NCI-H69 (cell line): ENCODE results near the gene ATP6V1G3.
A peak's percentile ranks its signal among the peaks of the same experiment; 100 is the strongest.
"Not testable (repeated sequence)": the region's sequence is repeated elsewhere in the genome, so short reads cannot be mapped to it uniquely, and the experiment has no call there.

Source experiments
- DNase-seq: peaks from one replicate; lab custom pipeline; 2025; lab: John Stamatoyannopoulos, UW

The ATP6V1G3 gene

DNA sequence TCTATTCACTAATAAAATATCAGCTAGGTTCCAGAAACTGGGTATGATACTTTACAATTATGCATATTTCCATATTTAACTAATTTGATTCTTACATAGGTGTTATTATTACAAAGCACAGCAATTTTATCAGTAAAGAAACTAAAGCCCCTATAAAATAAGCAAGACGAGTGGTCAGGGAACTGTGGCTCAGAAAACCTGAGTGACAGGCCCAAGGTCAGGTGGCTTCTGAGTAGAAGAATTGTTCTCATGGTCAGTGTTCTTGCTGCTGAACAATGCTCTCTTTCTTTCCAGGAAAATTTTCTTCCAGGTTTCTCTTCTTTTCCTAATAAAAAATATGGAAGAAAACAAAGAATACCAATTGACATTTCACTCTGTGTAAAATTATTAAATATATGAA, 2.2 kb upstream of the ATP6V1G3 start:
- no peak for DNase-seq

DNA sequence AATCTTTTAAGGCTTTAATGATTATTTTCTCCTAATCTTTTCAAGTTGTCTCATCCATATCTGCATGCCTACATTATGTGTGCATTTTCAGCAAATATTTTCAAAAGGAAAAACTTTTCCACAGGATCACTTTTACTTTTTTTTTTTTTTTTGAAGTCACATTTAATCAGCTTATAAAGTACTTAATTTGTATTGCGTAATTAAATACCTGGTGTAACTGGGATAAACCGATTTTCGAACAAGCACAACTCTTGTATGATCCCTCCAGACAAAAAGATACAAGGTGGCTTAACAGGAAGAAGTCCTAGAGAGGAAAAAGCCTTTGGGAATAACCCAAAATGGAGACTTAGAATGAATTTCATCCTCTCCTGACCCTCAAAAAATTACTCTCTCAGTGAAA, 1.3 kb upstream of the ATP6V1G3 start:
- DNase-seq: no peak

GRCh38 chr1:198538579-198539364, 1.7 kb downstream of the ATP6V1G3 start:
- no peak for DNase-seq

- DNase-seq: peak; percentile 39
Observed at GRCh38 chr1:198535631-198536030, 4.8 kb downstream of the ATP6V1G3 start.

GRCh38 chr1:198534548-198535418, 5.7 kb downstream of the ATP6V1G3 start:
- peak; percentile 95 for DNase-seq

DNA sequence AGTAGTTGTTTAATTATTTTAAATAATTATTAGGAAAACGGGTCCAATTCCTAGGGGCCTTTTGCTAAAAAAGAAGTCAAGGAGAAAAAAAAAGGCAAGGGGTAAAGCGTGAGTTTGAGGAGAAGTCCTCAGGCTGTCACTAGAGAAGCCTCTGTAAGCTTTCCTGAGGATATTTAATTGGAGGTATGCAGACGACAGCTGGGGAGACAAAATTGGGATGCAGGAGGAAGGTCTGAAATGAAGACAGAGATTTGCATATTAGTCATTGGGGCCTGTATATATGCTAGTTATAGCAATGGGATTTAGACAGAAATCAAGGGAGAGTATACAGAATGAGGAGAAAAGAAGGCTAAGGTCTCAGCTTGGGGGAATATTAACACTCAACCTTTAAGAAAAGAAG, 8.6 kb downstream of the ATP6V1G3 start:
- peak; percentile 88 for DNase-seq

DNA sequence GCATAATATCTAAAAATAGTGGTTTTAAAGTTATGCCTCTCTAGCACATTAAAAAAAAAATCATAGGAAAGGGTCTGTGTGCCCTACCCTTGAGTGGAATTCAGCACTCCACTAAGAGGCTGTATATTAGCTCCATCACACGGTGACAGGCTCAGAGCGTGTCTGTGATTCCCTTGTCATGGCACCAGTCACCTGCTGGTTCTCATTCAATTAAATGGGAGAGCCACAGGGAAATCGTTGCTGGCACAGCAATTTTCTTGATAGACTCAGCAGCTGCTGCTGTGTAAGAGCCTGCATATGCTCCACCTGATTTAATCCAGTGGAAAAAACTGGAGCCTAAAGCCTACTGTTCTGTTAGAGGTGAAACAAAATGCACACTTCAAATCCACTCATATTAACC, 9.5 kb downstream of the ATP6V1G3 start:
- peak; percentile 99 for DNase-seq

DNA sequence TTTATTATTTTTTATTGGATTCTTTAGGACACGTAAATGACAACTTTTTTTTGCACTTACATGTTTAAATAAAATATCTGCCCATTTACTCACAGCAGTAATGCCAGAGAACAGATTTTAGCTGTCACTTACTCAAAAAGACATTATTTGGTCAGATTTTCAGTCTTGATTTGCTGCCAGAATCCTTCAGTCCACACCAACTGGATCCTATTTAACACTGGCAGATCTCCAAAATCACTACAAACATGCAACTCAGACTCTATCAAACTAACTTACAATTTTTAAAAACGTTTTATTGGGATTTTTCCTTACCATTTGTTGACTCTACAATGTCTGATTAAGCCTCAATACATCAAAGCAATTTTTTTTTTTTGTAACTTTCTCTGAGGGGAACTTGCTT, 11.1 kb downstream of the ATP6V1G3 start:
- DNase-seq: peak; percentile 85

DNA sequence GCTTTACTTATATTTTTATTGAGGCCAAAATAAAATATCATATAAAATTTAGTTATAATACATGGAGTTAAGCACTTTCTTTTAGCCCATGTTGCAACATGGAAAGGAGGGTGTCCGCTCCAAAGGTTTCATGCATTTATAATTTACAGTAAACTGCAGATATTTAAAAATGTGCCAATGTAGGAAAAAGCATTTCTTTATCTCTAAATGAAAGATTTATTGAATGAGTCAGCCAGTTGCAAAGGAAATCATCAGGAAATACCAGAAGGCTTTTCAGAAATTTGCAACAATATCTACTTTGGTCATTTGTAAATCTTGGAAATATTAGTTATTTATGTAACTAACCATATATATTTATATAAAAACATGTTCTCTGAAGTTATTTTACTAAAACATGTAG, 12.1 kb downstream of the ATP6V1G3 start:
- DNase-seq: no peak

- no peak for DNase-seq
Observed at GRCh38 chr1:198524556-198524955, 15.9 kb downstream of the ATP6V1G3 start.

- not testable (repeated sequence) for DNase-seq
Observed at GRCh38 chr1:198524127-198524526, 16.4 kb downstream of the ATP6V1G3 start.

- DNase-seq: peak; percentile 12
Observed at GRCh38 chr1:198523182-198523950, 17.1 kb downstream of the ATP6V1G3 start.

- peak; percentile 29 for DNase-seq
Observed at GRCh38 chr1:198520524-198521254, 19.8 kb downstream of the ATP6V1G3 start.

DNA sequence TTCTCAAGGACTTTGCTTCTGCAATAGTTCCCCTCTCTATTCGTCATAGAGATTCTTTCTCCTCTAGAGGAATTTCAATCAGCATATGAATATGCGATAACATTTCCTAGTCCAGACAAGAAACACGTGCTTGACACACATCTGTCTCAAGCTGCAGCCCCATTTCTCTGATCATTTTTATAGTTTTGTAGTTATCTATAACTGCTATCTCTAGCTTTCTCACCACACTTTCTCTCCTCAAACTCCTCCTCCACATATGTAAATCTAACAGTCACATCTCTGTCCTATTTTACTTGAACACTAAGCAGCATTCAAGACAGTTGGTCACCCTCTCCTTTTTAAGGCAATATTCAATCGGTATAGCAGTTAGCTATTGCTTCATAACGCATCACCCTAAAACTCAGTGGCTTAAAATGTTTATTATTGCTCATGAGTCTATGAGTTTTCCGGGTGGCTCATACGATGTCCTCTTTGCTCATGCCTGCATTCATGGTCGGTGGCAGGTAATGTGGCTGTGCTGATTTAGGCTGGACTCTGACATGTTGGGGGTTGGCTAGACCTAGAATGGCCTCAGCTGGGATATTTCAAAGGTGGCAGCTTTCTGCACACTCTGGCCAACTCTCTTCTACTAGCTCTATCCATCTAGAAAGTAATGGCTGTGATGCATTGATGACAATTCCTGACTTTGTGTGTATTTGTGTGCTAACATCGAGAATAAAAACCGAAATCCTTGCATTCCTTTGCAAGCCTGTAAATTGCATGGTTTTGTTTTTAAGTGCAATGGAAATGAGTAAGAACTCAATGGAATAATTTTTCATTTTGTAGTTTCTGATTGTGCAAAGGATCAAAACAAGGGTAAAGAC, 20.6 kb downstream of the ATP6V1G3 start:
- DNase-seq: no peak

GRCh38 chr1:198517623-198518199, 22.8 kb downstream of the ATP6V1G3 start:
- no peak for DNase-seq

- DNase-seq: no peak
Observed at GRCh38 chr1:198500096-198500495, 40.4 kb downstream of the ATP6V1G3 start.

DNA sequence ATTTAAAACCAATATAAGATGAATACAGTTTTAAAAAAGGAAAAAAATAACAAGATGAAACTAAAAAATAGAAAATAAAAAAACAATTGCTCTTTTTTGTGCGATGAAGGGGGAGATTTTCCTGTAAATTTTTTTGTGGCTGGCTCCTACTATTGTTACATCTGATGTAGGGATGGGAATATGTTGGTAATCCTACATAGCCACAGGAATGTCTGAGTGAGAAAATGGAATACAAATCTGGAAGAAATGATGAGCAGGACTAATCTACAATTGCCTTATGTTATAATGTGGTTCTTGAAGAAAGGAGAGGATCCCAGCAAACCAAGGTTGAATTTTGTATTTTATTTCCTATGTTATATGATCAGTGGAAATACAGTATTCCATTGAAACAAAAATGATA, 40.9 kb downstream of the ATP6V1G3 start:
- no peak for DNase-seq

- DNase-seq: no peak
Observed at GRCh38 chr1:198498881-198499280, 41.6 kb downstream of the ATP6V1G3 start.

DNA sequence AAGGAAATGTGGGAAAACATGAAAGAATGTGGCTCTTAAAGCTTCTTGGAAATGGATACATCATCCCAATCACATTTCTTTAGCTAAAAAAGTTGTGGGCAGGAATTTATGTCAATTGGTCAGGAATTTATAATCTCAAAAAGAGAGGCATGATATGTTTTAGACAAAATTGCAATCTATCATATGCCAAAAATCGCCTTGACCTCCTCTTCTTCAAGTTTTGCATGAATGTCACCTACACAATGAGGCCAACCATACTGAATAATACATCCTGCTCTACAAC, 42.4 kb downstream of the ATP6V1G3 start:
- no peak for DNase-seq

GRCh38 chr1:198497326-198498102, 43.0 kb downstream of the ATP6V1G3 start:
- DNase-seq: peak; percentile 15
